H54 (cell line): ENCODE data around the gene OR52E2.

Experiments
- DNase-seq: peaks from one replicate; pipeline ENCODE4 v3.0.0; 2011; ENCODE audit warnings: low spot score, mixed read lengths; ENCODE audit not compliant: insufficient read length
- FAIRE-seq: peaks from 3 replicates; lab custom pipeline; 2011; peaks lifted over from hg19 to GRCh38; lab: Jason Lieb, UNC
- POLR2A ChIP-seq: IDR thresholded peaks from 2 replicates; pipeline ENCODE4 v1.6.1; 2011; ENCODE audit warnings: low read depth, mild to moderate bottlenecking, low read length

Gene OR52E2

DNA sequence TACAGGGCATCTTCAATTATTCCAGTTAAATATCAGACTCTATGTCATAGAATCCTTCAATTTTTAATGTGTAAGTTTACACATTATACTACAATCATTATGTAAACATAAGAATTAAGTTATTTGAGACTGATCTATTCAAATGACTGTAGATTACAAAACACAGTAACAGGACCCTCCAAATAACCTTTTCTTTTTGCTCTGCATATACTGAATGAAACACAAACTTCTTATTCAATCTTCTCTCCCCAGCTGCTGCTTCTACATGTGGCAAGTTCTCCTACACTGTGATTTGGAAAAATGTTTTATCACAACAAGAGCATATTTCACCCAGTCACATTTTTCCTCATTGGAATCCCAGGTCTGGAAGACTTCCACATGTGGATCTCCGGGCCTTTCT is 13.2 kb downstream of the OR52E2 start, which contains the start of gene OR52J3:
Gene OR52J3 (plus strand): TSS at position 301 of the 400 bp plus-strand sequence. CDS start 0 bp downstream, at position 301.
- no peak for TF ChIP-seq POLR2A
- FAIRE-seq (no peak), DNase-seq (no peak)

DNA sequence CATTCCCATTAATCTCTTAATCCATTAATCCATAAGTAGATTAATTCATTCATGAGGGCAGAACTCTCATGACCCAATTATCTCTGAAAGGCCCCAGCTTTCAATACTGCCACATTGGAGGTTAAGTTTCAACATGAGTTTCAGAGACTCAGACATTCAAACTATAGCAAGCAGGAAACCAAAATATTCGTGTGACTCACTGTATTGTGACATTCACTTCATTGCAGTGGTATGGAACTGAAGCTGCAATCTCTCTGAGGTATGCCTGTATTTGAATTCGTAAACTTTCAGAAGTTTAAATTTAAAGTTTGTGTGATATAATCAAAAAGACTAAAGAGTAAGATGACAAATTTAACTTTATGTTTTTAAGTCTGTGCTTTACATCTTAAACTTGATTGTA is 16.0 kb downstream of the OR52E2 start:
- DNase-seq (no peak), FAIRE-seq (peak; percentile 20)
- TF ChIP-seq POLR2A = no peak

DNA sequence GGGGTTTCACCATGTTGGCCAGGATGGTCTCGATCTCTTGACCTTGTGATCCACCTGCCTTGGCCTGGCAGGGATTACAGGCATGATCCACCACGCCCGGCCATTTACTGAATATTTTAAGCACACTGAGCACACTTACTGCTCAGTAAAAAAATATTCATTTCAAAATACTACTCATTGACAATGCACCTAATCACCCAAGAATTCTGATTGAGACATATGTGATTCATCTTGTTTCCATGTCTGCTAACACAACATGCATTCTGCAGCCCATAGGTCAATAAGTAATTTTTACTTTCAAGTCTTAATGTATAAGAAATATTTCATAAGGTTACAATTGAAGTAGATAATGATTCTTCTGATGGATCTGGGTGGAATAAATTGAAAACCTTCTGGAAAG is 17.3 kb downstream of the OR52E2 start:
- FAIRE-seq (no peak), DNase-seq (no peak)
- no peak for TF ChIP-seq POLR2A

DNA sequence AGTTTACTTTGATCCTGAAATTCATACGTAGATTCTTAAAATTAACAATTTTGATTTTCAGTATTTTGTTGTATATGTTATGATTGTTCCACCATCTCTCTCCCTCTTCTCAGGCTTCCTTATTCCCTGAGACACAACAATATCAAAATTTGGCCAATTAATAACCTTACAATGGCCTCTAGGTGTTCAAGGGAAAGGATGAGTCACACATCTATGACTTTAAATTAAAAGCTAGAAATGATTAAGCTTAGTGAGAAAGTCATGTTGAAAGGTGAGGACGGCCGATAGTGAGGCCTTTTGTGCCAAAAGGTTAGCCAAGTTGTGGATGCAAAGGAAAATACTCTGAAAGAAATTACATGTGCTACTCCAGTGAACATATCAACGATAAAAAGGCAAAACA is 18.6 kb downstream of the OR52E2 start:
- FAIRE-seq = no peak
- TF ChIP-seq POLR2A = no peak
- DNase-seq = no peak

DNA sequence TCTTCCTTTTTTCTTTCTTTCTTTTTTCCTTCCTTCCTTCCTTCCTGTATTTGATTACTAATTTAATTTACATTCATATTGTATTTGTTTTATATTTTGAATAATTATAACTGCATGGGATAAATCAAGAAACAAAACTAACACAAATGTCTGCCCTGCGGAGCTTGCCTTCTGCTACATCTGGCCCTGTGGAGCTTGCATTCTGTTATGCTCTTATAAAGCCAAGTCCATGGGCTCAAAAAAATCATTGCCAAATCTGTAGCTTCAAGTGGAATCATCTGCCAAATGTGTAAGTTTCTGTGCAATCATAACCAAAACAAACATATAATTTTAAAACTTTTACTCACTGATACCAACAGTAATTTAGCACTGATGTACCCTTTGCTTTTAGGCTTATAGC is 21.1 kb downstream of the OR52E2 start:
- no peak for FAIRE-seq
- TF ChIP-seq POLR2A = no peak

DNA sequence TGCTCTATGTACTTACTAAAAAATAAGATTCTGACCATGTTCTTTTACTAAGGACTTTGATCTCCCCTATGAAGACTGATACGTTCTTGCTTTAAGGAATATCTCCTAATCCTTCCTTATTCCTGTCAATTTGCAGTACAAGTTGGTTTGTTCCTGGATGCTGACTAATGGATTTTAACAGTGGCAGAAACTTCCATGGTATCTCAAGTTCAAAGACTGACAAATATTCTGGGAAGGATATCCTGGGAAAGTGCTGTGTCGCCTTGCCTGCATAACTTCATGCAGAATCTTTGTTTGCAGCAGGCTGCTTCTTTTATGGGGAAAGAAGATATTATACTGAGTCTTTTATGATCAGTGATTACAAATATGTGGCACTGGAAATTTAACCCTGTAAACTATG is 21.5 kb downstream of the OR52E2 start:
- TF ChIP-seq POLR2A = no peak
- FAIRE-seq = no peak
- DNase-seq = no peak

More for the DNA sequence above, 21.1 kb downstream of the OR52E2 start:
- no peak for DNase-seq

DNA sequence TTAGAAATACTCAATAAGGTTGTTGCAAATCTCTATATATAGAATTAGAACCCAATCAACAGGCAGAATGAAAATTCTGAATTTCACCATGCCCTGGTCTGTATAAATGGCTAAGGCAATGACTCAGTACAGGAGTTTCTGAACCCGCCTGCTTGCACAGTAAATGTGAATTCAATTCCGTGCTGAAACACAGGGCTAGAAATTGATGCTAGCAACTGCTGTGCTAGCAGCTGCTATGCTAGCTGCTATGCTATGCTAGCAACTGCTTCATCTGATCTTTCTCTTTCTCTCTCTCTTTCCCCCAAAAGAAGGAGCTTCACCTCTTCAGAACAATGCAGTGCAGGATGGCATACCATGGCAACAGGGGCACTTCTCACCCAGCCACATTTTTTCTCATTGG is 22.8 kb downstream of the OR52E2 start:
- no peak for TF ChIP-seq POLR2A
- no peak for DNase-seq
- no peak for FAIRE-seq

DNA sequence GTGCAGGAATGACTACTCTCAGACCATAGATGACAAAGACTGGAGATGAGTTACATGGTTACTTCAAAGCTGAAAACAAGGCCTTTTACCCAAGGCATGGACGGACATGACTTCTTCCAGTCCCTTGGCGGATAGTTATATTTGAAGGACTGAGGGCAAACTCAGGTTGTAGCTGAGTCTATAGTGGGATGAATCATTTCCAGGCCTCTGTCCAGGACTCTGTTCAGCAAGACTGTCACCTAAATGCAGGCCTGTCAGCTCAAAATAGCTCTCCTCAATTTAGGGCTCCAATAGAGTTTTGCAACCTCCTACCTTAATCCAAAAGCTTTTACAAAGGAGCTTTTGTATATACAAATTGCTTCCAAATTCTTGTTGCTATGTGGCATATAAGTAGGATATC is 37.4 kb downstream of the OR52E2 start:
- no peak for FAIRE-seq
- TF ChIP-seq POLR2A = no peak
- no peak for DNase-seq

DNA sequence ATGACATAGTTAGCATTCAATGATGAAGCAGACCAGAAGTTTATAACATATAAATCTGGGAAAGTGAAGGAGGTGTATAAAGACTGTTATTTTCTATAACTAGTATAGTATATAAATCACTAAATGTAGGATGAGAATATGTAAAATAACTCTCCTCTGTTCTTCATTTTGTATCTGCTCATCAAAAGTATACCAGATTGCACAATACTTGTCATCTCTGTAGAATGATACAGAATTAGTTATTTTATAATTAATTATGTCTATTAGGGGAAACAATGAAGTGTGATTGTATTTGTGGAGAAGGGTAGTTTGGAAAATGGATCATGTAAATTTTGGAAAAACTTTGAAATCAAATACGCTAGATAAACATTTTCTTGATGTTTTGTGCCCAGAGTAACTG is 46.4 kb downstream of the OR52E2 start:
- DNase-seq (no peak), FAIRE-seq (no peak)
- no peak for TF ChIP-seq POLR2A

DNA sequence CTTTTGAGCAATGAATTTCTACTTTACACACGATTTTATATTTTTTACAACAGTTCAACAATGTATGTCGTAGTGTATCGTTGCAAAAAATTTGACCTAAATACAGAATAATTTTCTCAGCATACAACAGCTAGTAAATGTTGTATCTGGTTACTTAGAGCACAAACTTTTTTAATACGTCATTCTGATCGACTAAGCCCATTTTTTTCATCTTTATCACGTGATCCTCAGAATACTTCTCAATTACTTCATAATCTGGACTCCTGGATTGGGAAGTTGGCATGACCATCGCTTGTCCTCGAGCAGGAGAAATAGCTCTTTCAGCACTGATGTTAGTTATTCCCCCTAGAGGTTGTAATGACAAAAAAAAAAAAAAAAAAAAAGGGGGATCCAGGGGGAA is 48.2 kb downstream of the OR52E2 start:
- DNase-seq (no peak), FAIRE-seq (no peak)
- no peak for TF ChIP-seq POLR2A
